Right lung (tissue), 5 donors: ENCODE results near the gene FAM184A. TPM values are rescaled to one million over a fixed set of nuclear protein-coding genes. Genes with fewer than 3 reads are reported as not detected.
"Not testable (repeated sequence)": the region's sequence is repeated elsewhere in the genome, so short reads cannot be mapped to it uniquely, and the experiment has no call there.

Experiments
- DNase-seq, 2 donors: peaks; one replicate each; pipeline ENCODE4 v3.0.0-alpha.2; 2013
- polyA plus RNA-seq, 5 donors: library from polyadenylated mRNA; unstranded; fragments of 120-200 nt; gene quantifications; one replicate each; pipeline versions ENCODE4 v1.2.1 to v1.2.3, GENCODE V29; 2013; ENCODE audit warnings: inconsistent platforms in 1 of 5, low replicate concordance in 1 of 5; ENCODE audit not compliant: insufficient read length in 5 of 5, insufficient read depth in 1 of 5

FAM184A gene
- polyA plus RNA-seq, 5 donors: 62.5 to 123 (median 89.6) TPM

DNA sequence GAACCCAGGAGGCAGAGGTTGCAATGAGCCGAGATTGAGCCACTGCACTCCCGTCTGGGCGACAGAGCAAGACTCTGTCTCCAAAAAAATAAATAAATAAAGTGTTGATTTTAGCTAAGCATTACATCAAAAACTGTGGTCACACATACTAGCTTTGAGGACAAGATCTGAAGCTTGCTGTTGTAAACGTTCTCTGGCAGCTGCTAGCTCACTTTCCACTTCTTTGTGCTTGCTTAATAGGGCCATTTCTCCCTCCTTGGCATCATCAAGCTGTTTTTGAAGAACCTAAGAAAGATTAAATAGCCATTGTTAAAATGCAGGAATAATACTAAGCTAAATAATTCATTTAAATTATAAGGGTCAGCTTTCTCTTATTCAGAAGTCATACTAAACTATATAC is 55.7 kb downstream of the FAM184A start:
- DNase-seq: peak; percentile 21 to 28

DNA sequence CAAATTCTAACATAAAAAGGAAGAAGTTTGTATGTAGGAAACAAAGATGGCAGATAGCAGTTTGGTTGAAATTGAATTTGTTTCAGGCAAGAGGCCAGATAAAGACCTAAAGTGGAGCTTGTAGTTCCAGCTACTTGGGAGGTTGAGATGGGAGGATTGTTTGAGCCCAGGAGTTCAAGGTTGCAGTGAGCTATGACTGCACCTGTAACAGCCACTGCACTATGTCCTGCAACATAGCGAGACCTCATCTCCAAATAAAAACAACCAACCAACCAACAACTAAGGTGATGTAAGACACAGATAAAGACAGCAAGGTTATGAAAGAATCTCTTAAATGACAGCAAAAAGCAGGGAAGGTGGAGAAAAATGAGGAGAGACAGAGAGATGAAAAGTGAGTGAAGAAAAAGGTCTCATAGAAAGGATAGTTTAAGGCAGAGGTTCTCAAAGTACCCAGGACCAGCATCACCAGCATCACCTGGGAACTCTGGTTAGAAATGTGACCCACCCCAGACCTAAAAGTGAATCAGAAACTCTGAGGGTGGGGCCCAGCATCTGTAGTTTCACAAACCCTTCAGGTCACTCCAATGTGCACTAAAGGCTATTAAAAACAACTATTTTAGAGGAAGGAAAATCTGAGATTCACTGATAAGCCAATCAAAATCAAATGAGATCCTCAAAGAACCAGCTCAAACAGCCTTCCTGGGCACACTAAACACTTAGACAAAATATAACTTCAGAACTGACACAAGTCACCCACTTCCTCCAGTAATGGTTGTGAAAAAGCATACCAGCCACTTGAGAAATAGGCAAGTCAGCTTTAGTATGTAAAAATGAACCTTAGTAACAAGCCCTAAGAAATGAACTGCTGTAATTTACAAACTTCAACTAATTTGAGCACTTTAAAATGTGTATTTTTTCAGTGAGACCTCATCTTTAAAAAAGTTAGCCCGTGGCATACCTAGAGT is 57.6 kb downstream of the FAM184A start:
- no peak for DNase-seq

DNA sequence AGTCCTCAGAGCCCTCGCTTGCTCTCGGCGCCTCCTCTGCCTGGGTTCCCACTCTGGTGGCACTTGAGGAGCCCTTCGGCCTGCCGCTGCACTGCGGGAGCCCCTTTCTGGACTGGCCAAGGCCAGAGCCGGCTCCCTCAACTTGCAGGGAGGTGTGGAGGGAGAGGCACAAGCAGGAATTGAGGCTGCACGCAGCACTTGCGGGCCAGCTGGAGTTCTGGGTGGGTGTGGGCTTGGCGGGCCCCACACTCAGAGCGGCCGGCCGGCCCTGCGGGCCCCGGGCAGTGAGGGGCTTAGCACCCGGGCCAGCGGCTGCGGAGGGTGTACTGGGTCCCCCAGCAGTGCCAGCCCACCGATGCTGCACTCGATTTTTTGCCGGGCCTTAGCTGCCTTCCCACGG is 63.3 kb downstream of the FAM184A start:
- not testable (repeated sequence) for DNase-seq

DNA sequence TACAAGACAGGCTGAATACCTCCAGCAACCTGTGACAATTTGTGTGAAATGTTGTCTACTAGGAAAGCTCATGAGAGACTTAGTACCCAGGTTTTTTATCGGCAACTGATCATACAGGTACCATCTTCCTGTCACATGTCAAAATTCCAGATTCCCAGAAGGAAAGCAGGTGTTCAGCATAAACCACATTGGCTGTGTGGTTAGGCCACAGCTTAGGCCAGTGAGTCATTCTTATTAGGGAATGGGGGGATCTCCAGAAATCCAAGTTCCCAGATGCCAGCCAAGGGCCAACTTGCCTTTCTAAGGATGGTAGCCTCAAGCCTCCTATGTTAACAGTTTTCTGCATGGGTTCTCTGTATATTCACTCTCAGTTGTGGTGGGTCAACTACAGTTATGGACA is 65.9 kb downstream of the FAM184A start:
- no peak for DNase-seq

DNA sequence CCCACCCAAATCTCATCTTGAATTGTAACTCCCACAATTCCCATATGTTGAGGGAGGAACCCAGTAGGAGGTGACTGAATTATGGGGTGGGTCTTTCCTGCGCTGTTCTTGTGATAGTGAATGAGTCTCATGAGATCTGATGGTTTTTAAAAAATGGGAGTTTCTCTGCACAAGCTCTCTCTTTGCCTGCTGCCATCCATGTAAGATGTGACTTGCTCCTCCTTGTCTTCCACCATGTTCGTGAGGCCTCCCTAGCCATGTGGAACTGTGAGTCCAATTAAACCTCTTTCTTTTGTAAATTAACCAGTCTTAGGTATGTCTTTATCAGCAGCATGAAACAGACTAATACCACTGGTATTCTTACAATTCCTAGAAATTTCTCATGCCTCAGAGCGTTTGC is 69.2 kb downstream of the FAM184A start:
- DNase-seq: not testable (repeated sequence)

DNA sequence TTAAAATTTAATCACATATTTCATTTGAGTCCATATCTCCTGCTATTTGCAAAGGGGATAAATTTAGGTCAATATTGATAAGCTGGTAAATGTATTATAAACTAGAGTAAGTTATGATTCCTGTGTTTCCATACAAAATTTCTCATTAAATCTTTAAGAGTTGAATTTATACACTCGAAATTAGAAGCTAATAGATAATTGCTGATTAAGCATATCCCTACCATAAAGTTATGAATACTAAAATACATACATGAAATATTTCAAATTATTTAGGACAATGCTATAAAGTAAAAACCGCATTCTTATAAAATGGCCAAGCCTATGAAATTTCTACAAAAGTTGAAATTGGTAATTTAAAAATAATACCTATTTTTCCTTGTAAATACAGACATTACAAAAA is 71.5 kb downstream of the FAM184A start:
- DNase-seq: no peak

DNA sequence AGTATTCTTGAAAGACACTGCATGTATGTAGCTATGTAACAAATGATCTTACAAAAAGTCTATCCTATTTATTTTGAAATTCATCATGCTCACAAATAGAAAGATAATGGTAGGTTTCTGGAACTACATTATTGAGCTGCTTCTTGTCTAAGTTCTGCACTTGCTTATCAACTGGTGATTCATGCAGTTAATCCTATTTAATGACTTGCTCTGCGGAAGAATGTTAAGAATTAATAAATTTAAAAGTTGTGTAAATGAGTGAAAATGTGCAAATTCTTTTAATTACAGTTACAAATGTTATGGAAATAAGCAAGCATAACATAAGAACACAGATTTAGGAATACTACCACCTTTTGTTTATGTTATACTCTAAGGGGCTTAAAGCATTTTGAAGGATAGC is 76.4 kb downstream of the FAM184A start:
- DNase-seq: no peak

DNA sequence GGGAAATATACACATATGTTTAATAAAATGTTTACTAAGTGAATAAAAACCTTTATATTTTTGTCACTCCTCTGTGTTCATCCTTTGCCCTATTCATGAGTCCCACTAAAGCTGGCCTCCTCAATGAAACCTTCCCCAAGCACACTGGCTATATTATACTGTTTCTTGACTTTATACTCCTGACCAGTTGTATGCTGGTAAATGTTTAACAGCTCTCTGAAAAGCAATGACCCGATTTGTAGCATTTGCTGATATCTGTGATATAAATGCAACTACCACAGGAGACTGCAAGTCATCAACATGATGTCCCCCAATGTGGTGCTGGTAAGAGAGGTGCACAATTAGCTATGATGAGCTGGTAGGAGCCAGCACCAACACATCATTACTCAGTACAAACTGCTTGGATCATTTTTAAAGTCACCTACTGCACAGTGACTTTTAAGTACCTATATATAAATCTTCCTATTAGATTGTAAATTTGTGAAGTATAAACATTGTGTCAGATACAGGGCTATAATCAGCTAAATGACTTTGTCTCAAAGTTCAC is 78.9 kb downstream of the FAM184A start:
- DNase-seq: no peak

DNA sequence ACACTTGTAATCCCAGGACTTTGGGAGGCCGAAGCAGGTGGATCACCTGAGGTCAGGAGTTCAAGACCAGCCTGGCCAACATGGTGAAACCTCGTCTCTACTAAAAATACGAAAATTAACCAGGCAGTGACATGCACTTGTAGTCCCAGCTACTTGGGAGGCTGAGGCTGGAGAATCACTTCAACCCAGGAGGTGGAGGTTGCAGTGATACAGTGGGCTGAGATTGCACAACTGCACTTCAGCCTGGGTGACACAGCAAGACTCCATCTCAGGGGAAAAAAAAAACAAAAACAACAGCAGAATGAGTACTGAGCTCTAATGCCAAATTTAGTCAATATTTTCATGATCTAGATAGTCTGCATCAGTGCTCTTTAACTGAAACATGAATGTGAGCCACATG is 81.0 kb downstream of the FAM184A start:
- not testable (repeated sequence) for DNase-seq

DNA sequence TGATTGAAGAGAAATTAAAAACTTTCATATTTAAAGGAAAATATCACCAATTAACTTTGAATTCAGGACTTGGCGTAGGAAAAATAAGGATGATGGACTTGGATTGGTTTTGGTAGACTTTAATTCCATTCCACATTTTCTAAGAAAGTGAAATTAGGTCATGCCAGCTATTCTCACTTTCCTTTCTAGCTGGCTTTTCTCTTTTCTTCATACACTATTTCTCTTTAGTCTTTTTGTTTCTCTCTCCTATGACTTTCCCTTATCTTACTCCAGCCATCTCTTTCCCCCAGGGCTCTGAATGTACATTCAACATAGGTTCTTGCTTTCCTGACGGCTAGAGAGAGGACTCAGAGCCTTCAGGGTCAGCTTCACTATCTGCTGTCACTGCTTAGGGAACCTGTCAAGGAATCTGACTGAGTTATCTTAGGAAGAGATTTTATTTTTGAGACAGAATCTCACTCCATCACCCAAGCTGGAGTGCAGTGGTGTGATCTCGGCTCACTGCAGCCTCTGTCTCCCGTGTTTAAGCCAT is 82.1 kb downstream of the FAM184A start:
- no peak for DNase-seq

DNA sequence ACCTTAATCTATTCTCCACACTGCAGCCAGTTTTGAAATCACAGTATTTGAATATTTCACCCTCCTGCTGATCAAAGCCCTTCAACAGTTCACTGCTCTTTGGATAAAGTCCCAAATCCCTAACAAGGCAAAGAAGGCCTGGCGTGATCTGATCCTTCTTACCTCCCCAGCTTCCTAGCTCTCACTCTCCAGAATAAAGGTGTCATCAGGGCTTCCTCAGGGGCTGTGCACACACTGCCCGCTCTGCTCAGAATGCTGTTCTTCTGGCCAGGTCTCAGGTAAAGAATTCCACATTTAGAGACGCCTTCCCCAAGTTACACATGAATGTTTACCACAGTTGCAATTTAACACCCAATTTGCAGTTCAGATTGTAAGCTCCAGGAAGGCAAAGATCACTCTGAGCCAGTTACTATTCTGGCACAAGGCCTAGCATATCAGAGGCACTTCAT is 84.6 kb downstream of the FAM184A start:
- no peak for DNase-seq

DNA sequence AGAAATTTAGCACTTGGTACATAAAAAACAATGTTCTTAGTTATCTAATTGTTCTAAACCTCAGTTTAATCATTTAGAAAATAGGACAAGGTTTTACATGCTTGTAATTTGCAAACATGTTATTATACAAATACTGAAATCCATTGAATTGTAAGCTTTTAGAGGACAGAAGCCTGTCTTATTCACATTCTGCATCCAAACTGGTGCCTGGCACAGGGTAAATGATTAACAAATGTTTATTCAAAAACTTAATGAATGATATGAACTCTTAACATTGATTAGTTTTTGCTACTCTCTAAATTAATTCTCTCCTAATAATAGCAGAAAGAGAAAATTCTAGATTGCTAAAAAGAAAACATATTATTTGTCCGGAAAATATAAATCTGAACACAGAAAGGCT is 85.1 kb downstream of the FAM184A start:
- DNase-seq: no peak

DNA sequence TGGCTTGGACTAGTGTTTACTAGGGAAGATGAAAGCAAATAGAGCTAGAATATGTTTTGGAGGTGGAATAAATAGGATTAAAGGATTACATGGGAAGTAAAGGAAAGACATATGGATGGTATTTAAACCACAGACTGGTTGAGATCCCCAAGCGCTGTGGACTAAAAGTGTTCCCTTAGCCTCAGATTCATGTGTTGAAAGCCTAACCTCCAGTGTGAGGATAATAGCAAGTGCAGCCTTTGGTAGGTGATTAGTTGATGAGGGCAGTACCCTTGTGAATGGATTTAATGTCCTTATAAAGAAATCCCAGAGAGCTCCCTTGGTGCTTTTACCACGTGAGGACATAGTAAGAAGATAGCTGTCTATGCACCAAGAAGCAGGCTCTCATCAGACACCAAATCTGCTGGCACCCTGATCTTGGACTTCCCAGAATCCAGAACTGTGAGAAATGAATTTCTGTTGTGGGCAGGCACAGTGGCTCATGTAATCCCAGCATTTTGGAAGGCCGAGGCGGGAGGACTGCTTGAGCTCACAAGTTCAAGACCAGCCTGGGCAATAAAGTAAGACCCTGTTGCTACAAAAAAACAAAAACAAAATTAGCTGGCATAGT is 86.2 kb downstream of the FAM184A start:
- DNase-seq: no peak

DNA sequence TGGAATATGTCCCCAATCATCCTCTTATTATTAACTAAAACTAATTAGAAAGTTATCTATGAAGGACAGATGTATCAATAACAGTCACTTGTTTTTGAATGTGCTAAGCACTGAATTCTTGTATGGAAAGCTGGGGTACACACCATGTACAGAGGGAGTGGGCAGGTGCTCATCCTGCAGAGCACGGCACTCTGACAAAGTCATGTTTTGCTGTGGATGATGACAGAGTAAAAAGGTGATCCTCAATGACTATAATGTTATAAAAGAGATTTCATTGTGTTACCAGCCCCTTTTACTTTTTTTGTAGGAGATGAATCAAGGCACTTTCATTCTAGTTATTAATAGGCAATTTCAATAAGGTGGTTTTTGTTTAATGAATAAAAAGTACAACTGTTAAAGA is 92.2 kb downstream of the FAM184A start:
- no peak for DNase-seq

DNA sequence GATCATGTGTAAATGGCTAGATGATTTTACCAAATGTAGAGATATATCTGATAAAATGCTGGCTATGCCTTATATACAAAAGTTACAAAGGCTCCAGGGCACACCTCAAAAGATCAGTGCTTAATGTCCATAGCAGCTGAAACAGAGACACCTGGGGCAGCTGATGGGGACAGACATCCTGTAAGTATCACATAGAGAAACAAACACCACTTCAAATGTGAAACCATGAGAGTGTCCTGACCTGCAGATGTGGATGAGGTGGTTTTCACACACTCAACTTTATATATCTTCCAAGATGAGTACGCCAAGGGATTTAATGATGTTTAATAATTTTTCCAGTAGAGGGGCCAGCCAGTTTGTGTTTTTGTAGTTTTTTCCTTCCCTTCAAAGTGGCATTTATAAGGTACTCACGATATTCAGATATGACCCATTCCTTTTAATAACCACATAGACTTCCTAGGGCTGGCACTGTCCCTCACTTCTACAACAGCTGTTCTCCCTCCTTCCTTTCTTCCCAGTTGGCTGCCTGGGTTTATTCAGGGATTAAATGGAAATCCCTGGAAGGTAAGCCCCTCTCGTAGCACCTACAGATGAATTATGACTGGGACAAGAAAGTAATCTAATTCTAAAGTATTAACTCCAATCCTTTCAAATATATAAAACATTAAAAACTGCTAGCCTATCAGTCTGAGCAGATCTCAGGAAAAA is 93.2 kb downstream of the FAM184A start:
- DNase-seq: no peak

DNA sequence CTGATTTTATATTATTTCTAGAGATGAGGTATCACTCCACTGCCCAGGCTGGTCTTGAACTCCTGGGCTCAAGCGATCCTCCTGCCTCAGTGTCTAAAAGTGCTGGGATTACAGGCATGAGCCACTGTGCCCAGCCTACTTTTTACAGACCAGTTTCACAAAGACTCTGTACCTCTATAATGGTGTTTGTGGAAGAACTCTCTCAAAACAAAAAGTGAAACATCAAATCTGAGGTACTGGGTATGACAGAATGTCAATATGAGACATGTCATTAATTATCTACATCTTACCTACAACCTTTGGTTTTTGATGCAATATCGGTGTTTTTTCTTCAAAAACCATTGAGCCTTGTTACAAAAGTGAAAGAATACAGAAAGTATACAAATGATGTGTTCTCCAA is 94.1 kb downstream of the FAM184A start:
- DNase-seq: no peak

DNA sequence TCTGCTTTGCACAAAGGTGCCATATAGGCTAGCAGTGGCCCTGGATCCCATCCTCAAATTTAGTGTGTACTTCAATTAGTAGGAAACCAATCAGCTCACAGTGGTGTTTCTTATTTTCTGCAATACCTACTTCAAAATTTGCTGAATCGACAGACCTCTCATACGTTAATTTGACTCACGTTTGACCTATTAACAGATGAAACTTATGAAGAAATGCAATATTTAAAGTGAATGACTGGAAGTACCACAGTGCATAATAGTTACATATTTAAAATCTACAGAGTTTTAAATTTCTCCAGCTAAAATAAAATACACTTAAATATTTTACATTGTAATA is 95.9 kb downstream of the FAM184A start:
- no peak for DNase-seq

DNA sequence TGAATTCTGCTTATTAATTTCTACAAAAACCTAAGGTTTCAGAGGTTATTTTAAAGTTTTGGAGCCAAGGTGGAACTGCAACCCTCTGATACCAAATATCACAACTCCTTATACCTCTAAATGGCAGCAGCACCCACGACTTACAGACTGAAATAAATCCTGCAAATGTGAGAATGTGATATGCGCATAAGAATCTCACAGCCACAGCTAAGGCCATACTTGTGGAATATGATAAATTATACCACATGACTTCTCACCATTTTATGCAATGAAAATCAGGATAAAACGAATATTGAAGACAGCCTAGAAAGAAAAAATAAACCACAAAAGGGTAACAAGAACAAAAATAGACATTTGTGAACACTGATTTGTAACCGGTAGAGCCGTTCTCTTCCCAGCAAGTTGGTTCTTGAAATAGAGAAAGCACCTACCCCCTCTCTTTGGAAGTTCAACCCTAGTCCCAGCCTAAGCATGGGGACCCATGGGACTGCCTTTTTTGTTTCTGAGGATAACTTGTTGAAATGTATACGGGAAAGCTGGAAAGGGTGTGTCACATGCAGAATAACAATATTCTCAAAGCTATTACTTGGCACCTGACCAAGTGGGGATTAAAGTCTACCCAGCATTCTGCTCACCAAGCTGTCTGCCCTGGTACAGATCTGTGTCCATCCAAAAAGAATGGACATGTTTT is 96.4 kb downstream of the FAM184A start:
- no peak for DNase-seq

DNA sequence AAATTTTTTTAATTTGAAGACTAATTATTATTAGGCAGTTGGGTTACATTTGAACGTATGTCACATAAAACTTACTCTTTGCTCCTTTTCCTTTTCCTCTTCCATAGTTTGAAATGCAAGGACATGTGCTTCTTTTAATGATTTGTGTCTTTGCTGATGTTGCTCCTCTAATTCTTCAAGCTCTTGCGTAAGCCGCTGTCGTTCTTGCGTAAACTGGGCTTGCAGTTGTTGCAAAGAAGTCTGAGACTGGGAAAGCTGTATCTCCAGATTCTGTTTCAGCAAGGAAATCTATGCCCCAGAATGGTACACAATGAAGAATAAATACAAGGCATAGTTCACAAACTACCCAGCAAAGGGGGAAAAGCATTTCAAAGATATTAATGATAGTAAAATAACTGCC is 98.4 kb downstream of the FAM184A start:
- peak; percentile 54 to 60 for DNase-seq

DNA sequence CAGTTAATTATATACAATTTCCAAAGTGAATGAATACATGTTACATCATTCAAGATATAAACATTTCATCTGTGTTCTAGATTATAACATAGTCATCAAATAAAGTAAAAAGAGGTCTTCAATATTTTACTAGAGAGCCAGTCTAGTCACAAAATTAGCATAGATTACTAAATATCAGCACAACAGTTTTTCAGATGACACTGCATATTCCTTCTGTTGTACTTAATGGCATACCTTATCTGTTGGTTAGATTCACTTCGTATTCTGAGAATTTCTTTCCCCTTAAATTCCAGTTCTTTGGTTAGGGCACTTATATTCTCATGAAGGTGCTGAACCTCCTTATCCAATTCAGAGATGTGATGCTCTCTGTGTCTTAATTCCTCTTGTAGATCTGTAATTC is 103.7 kb downstream of the FAM184A start:
- no peak for DNase-seq

DNA sequence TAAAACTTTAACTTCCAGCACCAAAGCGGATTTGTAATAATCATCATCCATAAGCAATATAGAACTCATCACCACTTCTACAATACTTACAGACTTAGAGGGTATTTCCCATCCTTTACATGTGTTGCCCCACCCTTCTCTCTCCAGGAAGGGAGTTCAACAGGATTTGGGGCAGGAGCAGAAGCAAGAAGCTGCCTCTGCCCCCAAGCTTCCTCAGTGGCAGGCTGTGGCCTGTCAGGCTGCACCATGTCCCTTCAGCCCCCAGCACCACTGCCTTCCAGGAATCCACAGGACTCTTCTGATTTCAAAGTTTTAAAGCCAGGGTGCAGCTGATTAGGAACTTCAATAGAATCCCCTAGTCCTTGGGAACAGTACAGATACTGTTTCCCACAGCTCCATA is 106.8 kb downstream of the FAM184A start:
- DNase-seq: no peak

DNA sequence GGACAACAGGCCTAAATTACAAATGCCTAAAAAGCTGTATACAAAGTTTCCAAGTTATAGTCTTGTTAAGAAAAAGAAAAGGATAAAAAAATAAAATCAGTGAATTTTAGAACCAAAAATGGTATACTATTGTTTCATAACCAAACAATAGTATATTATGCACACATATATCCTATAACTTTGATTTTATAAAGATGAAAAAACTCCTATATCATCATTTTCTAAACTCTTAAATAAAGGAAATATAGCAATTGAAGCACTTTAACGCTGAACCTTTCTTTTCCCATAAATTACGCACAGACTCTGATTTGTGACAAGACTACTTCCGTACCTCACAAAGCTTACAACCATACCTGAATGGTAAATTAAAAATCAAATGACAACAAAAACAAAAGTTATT is 107.6 kb downstream of the FAM184A start:
- DNase-seq: no peak
